ENCODE measurements around the gene COMMD1.

GRCh38 chr2:62116983-62117382 is 211.5 kb downstream of the COMMD1 start:
- TF ChIP-seq CTCF (IDR thresholded peaks at IDR 0.05; ENCODE audit: borderline replicate concordance, extremely low read depth, low read length, poor library complexity, severe bottlenecking) (no peak), EZH2 (IDR thresholded peaks at IDR 0.05; ENCODE audit: borderline replicate concordance, low read depth, low read length, severe bottlenecking) (no peak)
